A549 (cell line): ENCODE results near the gene CFAP99. TPM values are rescaled to one million over a fixed set of nuclear protein-coding genes. Genes with fewer than 3 reads are reported as not detected.

Source experiments
- ATAC-seq, 2 experiments: fragments of 200-7000 bp in 1 of 2; fragments of >200 bp in 1 of 2; cut with Nextera tagmentation in 1 of 2; cut with Tn5 transposase in 1 of 2; 3 replicates each; pipeline versions ENCODE4 v1.8.0 to v1.9.1; 2018 to 2020; ENCODE audit warnings: mild to moderate bottlenecking in 1 of 2, moderate library complexity in 1 of 2
- CTCF ChIA-PET: fragments of 300-600 bp; sonication (Branson Sonifier 250); formaldehyde crosslinking; extraction: SDS; loops from one replicate; lab custom pipeline; 2021; ENCODE audit warnings: antibody characterized with exemption, inconsistent platforms; lab: Yijun Ruan, JAX
- POLR2A ChIA-PET: fragments of 350-600 bp; formaldehyde crosslinking; extraction: SDS; loops from one replicate; lab custom pipeline; 2021; ENCODE audit warnings: antibody characterized with exemption, inconsistent platforms; lab: Yijun Ruan, JAX
- DNase-seq, 2 experiments: peaks; one replicate each; pipeline versions ENCODE4 v3.0.0 to v3.0.0-alpha.2; 2011 to 2016; ENCODE audit warnings: low read depth in 1 of 2, low spot score in 1 of 2
- FAIRE-seq: peaks from 2 replicates; lab custom pipeline; 2011; peaks lifted over from hg19 to GRCh38; lab: Jason Lieb, UNC
- H3K27ac ChIP-seq, 2 experiments: fragments of >200 bp; sonication (Bioruptor Twin); formaldehyde crosslinking; 3 replicates each; pipeline ENCODE4 v1.5.1; 2016 to 2017
- H3K4me1 ChIP-seq: fragments of >200 bp; sonication (Bioruptor Twin); formaldehyde crosslinking; 3 replicates; pipeline ENCODE4 v1.6.1; 2016
- H3K4me2 ChIP-seq: fragments of >200 bp; sonication (Bioruptor Twin); formaldehyde crosslinking; 3 replicates; pipeline ENCODE4 v1.6.1; 2016
- H3K4me3 ChIP-seq: fragments of >200 bp; sonication (Bioruptor Twin); formaldehyde crosslinking; 3 replicates; pipeline ENCODE4 v1.5.1; 2016
- H3K9me3 ChIP-seq: fragments of >200 bp; sonication (Bioruptor Twin); formaldehyde crosslinking; 3 replicates; pipeline ENCODE4 v1.6.1; 2016
- ATOH8 ChIP-seq: fragments of 250-450 bp; sonication (Bioruptor Pico); IDR thresholded peaks from 2 replicates; pipeline ENCODE4 v1.5.0; 2020; ENCODE audit warnings: low read depth, mild to moderate bottlenecking, moderate library complexity
- BHLHE40 ChIP-seq: IDR thresholded peaks from 2 replicates; pipeline ENCODE4 v1.6.1; 2012; ENCODE audit warnings: low read depth, low read length, inconsistent platforms
- EHF ChIP-seq: fragments of 250-450 bp; sonication (Bioruptor Pico); IDR thresholded peaks from 2 replicates; pipeline ENCODE4 v1.5.0; 2020; ENCODE audit warnings: mild to moderate bottlenecking
- EHMT2 ChIP-seq: fragments of 200-600 bp; sonication (generic); IDR thresholded peaks from 2 replicates; pipeline ENCODE4 v1.6.1; 2016; ENCODE audit warnings: antibody characterized with exemption, low read depth, mild to moderate bottlenecking, moderate library complexity
- HEYL ChIP-seq: fragments of 250-450 bp; sonication (Bioruptor Pico); IDR thresholded peaks from 2 replicates; pipeline ENCODE4 v1.8.0; 2021; ENCODE audit warnings: mild to moderate bottlenecking, moderate library complexity
- HOXB13 ChIP-seq: fragments of 250-450 bp; sonication (Bioruptor Pico); IDR thresholded peaks from 2 replicates; pipeline ENCODE4 v1.5.0; 2020; ENCODE audit warnings: low read depth, mild to moderate bottlenecking, moderate library complexity
- HOXB5 ChIP-seq: fragments of 250-450 bp; sonication (Bioruptor Pico); IDR thresholded peaks from 2 replicates; pipeline ENCODE4 v1.5.0; 2020; ENCODE audit warnings: mild to moderate bottlenecking, moderate library complexity
- JUN ChIP-seq, 2 experiments: fragments of >200 bp; sonication (Bioruptor Twin); formaldehyde crosslinking; IDR thresholded peaks; 2 replicates in 1 of 2; 3 replicates in 1 of 2; pipeline ENCODE4 v1.6.1; 2016 to 2017
- JUNB ChIP-seq: fragments of >200 bp; sonication (Bioruptor Twin); formaldehyde crosslinking; IDR thresholded peaks from 2 replicates; pipeline ENCODE4 v1.6.1; 2016
- PHF8 ChIP-seq: fragments of 200-600 bp; sonication (generic); IDR thresholded peaks from 2 replicates; pipeline ENCODE4 v1.6.1; 2016; ENCODE audit warnings: low read depth, mild to moderate bottlenecking, antibody characterized with exemption, moderate library complexity, borderline replicate concordance
- POLR2AphosphoS2 ChIP-seq: conservative IDR thresholded peaks from 2 replicates; pipeline ENCODE4 v1.6.1; 2012; ENCODE audit warnings: low read length, improper control_type of control experiment, inconsistent platforms
- RARB ChIP-seq: fragments of 250-450 bp; sonication (Bioruptor Pico); IDR thresholded peaks from 2 replicates; pipeline ENCODE4 v1.8.0; 2021; ENCODE audit warnings: mild to moderate bottlenecking, moderate library complexity
- RCOR1 ChIP-seq: fragments of 150-350 bp; IDR thresholded peaks from 2 replicates; pipeline ENCODE4 v1.6.1; 2014; ENCODE audit warnings: antibody characterized with exemption, low read length, low read depth
- REST ChIP-seq: fragments of 200-600 bp; sonication (generic); IDR thresholded peaks from 2 replicates; pipeline ENCODE4 v1.6.1; 2016; ENCODE audit warnings: antibody characterized with exemption, mild to moderate bottlenecking, moderate library complexity
- RFX5 ChIP-seq: fragments of 450-650 bp; IDR thresholded peaks from 2 replicates; pipeline ENCODE4 v1.7.1; 2014; ENCODE audit warnings: antibody characterized with exemption, mild to moderate bottlenecking, moderate library complexity
- ZFP36 ChIP-seq: fragments of 450-650 bp; IDR thresholded peaks from 2 replicates; pipeline ENCODE4 v1.6.1; 2014; ENCODE audit warnings: borderline replicate concordance; ENCODE audit not compliant: partially characterized antibody
- ZSCAN20 ChIP-seq: fragments of 250-450 bp; sonication (Bioruptor Pico); IDR thresholded peaks from 2 replicates; pipeline ENCODE4 v1.8.0; 2022; ENCODE audit warnings: mild to moderate bottlenecking, moderate library complexity
- WGBS: methylation state at CpG from one replicate; pipeline ENCODE4 v1.1.6; 2017; ENCODE audit errors: missing lambda C conversion rate; 5-methylcytosine and 5-hydroxymethylcytosine counted together
- polyA plus RNA-seq, 4 experiments: library from polyadenylated mRNA; depleted of rRNA in 3 of 4; stranded (reverse); fragments of >200 nt; fragmentation: RNase III in 1 of 4; extraction: RNeasy Plus Mini Kit Qiagen cat#74134 plus additional on column Dnase treatment in 1 of 4; gene quantifications; 2 replicates in 3 of 4; 3 replicates in 1 of 4; pipeline ENCODE4 v1.2.3, GENCODE V29; 2011 to 2017
- TF ChIP-seq, protein P1 (sequence below): IDR thresholded peaks from 2 replicates; pipeline ENCODE4 v1.6.1; 2012

Gene CFAP99
- polyA plus RNA-seq, 2 of the 4 experiments (the other 2 are of a cell fraction) = 0.09 TPM; not detected in 1

- no peak for TF ChIP-seq ZSCAN20
- TF ChIP-seq ZFP36 = no peak
- TF ChIP-seq REST = no peak
- no peak for TF ChIP-seq RFX5
- TF ChIP-seq PHF8 = no peak
- TF ChIP-seq HOXB13 = no peak
- TF ChIP-seq RCOR1 = no peak
- TF ChIP-seq RARB (CRISPR knock-in tag) = no peak
- TF ChIP-seq BHLHE40 = no peak
- TF ChIP-seq JUN (IDR thresholded peaks at IDR 0.05) = no peak
- no peak for TF ChIP-seq EHMT2
- no peak for TF ChIP-seq HEYL
- Histone ChIP-seq H3K27ac (no peak overlapping the region), H3K4me3 (no peak overlapping the region), H3K4me1 (peaks cover 12% of the 10 kb centered on the region), H3K9me3 (no peaks in the 10 kb centered on the region), H3K4me2 (no peak overlapping the region)
- WGBS = 57% methylated on average over 8 of the region's 15 CpGs
- FAIRE-seq = no peak
- POLR2A ChIA-PET = no interaction called here
- CTCF ChIA-PET = no interaction called here
- DNase-seq = peak in 1 of 2 experiments; percentile 40
- ATAC-seq = peak in 1 of 2 experiments; percentile 21; a peak in 3 of 6 replicates
Observed at GRCh38 chr4:2408401-2408958, 10.3 kb upstream of the CFAP99 start.

GRCh38 chr4:2408976-2409375 lies 9.8 kb upstream of the CFAP99 start:
- no peak for TF ChIP-seq HOXB13
- TF ChIP-seq ZFP36 = no peak
- TF ChIP-seq HOXB5 (CRISPR knock-in tag) = no peak
- TF ChIP-seq REST = no peak
- no peak for TF ChIP-seq JUNB
- TF ChIP-seq HEYL = no peak
- no peak for TF ChIP-seq RCOR1
- TF ChIP-seq, all 56 proteins: peak for 0
- Histone ChIP-seq H3K27ac (peak overlapping the region in 1 of 2 experiments; percentile 48; a peak in 2 of 6 replicates), H3K4me2 (no peak overlapping the region), H3K4me3 (no peak overlapping the region), H3K9me3 (no peaks in the 10 kb centered on the region), H3K4me1 (peaks cover 17% of the 10 kb centered on the region)
- 92% methylated on average over 9 of the region's 10 CpGs for WGBS
- no peak for ATAC-seq
- ChIA-PET POLR2A (no interaction called here), CTCF (no interaction called here)
- FAIRE-seq = no peak
- DNase-seq = no peak

GRCh38 chr4:2409381-2409783 lies 9.4 kb upstream of the CFAP99 start:
- FAIRE-seq (no peak), DNase-seq (no peak), ATAC-seq (no peak)
- no peaks in the 10 kb centered on the region for H3K9me3 ChIP-seq
- ChIA-PET CTCF (no interaction called here), POLR2A (no interaction called here)
- no peak overlapping the region for H3K4me2 ChIP-seq
- H3K4me3 ChIP-seq = no peak overlapping the region
- TF ChIP-seq ATOH8 (no peak), POLR2AphosphoS2 (no peak), REST (no peak), RFX5 (no peak), EHF (no peak)
- TF ChIP-seq, protein P1, sequence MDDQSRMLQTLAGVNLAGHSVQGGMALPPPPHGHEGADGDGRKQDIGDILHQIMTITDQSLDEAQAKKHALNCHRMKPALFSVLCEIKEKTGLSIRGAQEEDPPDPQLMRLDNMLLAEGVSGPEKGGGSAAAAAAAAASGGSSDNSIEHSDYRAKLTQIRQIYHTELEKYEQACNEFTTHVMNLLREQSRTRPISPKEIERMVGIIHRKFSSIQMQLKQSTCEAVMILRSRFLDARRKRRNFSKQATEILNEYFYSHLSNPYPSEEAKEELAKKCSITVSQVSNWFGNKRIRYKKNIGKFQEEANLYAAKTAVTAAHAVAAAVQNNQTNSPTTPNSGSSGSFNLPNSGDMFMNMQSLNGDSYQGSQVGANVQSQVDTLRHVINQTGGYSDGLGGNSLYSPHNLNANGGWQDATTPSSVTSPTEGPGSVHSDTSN = no peak
- H3K4me1 ChIP-seq = peaks cover 21% of the 10 kb centered on the region
- peak overlapping the region in 1 of 2 experiments; percentile 48; a peak in 2 of 6 replicates for H3K27ac ChIP-seq
- WGBS = 75% methylated on average over 2 of the region's 14 CpGs
